Gastroesophageal sphincter (tissue), 3 donors: ENCODE measurements around the gene SPSB1.

Source experiments
- CTCF ChIP-seq, 4 experiments: fragments of 200-600 bp in 2 of 4; fragments of 450-650 bp in 2 of 4; sonication (generic) in 1 of 4; IDR thresholded peaks; one replicate each; pipeline ENCODE4 v1.5.1; 2017 to 2019; ENCODE audit warnings: antibody characterized with exemption in 4 of 4, mild to moderate bottlenecking in 2 of 4, moderate library complexity in 2 of 4
- POLR2A ChIP-seq, 2 donors: fragments of 450-650 bp; IDR thresholded peaks; one replicate each; pipeline ENCODE4 v1.6.1; 2017; ENCODE audit warnings: antibody characterized with exemption in 2 of 2, mild to moderate bottlenecking in 2 of 2, moderate library complexity in 1 of 2
- POLR2AphosphoS5 ChIP-seq: sonication (generic); formaldehyde crosslinking; IDR thresholded peaks from one replicate; pipeline ENCODE4 v1.6.1; 2017; ENCODE audit warnings: antibody characterized with exemption

- TF ChIP-seq CTCF (IDR thresholded peaks at IDR 0.05) (no peak), POLR2AphosphoS5 (no peak), POLR2A (IDR thresholded peaks at IDR 0.05) (no peak)
Observed at GRCh38 chr1:9328715-9329114, 36.0 kb downstream of the SPSB1 start.
